Panc1 (cell line): ENCODE measurements around the gene THADA.

Source experiments
- CTCF ChIP-seq: fragments of 450-650 bp; IDR thresholded peaks from 2 replicates; pipeline ENCODE4 v1.5.1; 2017; ENCODE audit warnings: mild to moderate bottlenecking
- POLR2AphosphoS5 ChIP-seq: IDR thresholded peaks from 2 replicates; pipeline ENCODE4 v1.6.1; 2012; ENCODE audit warnings: mild to moderate bottlenecking, low read depth, low read length, moderate library complexity

GRCh38 chr2:43360137-43360536, 235.7 kb downstream of the THADA start:
- TF ChIP-seq POLR2AphosphoS5, result no peak
- no peak for TF ChIP-seq CTCF
